ENCODE data around the gene GIMAP7. TPM values are rescaled to one million over a fixed set of nuclear protein-coding genes. Genes with fewer than 3 reads are reported as not detected.
"Not testable (repeated sequence)": the region's sequence is repeated elsewhere in the genome, so short reads cannot be mapped to it uniquely, and the experiment has no call there.

The GIMAP7 gene
- polyA plus RNA-seq, 3 donors, result 9.3 to 47.2 (median 43.4) TPM

DNA sequence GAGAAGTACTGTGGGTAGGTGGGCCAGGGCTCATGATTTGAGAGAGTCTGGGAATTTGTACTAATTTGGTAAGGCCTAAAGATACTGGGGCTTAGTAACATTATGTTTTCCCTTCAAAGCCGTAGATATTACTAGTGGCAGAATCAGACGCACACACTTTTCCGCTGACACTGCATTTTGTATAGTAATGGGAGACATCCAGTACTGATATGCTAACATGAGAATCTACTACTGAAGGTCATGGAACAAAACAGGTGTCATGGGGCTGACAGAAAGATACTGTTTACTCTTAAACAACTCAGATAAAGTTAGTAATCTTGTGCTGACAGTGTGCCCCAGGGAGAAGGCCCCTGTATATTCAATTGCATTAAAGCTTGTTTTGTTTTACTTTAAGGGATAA is 11.1 kb upstream of the GIMAP7 start:
- H3K27ac ChIP-seq (ENCODE audit: low read depth, low read length), result no peak overlapping the region
- 39 to 77% (median 72%) methylated on average over 3 of the region's 3 CpGs for WGBS, 3 donors

DNA sequence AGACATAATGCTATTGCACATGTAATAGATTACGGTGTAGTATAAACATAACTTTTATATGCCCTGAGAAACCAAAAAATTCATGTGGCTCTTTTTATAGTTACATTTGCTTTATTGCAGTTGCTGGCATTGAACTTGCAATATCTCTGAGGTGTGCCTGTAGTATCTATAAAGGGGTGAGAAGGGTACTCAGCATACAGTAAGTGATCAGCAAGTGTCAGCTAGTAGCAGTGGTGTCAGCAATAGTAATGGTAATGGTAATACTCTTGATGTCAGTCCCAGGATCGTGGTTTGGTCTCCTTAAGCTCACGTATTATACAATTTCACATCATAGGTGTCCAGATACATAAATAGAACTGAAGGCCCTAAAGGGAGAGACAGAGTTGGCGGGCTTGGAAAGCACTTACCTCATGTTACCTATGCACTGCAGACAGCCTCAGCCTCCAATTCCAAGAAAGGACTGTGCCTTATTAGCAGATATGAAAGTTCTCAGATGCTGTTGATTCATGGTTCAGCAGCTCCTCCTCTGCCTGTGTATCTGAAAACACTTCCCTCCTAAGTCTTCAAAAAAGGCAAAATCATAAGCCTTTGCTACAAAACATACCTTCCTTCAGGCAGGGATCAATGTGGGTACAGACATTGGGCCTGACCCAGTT is 6.6 kb upstream of the GIMAP7 start:
- no peak overlapping the region for H3K27ac ChIP-seq (ENCODE audit: low read depth, low read length)
- 85 to 91% (median 91%) methylated on average over 4 of the region's 4 CpGs for WGBS, 3 donors

DNA sequence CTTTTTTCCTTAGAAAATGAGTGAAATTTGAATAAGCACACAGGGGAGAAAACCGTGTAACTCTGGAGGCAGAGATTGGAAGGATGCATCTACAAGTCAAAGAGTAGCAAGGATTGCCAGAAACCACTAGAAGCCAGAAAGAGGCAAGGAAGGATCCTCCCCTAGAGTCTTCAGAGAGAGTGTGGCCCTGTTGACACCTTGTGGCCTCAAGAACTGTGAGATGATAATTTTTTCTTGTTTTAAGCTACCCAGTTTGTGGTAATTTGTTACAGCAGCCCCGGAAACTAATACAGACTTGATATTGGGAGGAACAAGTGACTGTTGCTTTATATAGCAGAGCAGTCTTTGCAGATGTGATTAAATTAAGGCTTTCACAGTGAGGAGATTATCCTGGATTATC is 3.6 kb upstream of the GIMAP7 start:
- WGBS, 3 donors, result 63 to 95% (median 79%) methylated on average over 2 of the region's 2 CpGs
- H3K27ac ChIP-seq (ENCODE audit: low read depth, low read length), result no peak overlapping the region

DNA sequence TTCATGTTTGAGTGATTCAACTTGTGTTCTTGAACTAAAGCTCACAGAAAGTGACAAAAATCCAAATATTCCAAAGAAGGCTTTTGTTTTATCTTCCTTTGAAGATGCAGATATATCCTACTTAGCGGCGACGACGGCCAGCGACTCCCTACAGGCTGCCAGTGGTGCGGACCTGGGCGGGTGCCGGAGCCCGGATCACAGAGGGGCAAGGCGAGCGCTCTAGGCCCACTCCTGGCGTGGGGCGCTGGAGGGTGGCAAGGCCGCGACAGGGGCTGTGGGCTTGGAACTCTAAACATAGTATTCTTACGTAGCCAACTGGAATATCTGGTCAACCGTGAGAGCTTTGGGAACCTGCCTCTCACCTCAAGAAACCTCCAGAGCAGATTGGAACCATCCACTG is 914 bp upstream of the GIMAP7 start:
- H3K27ac ChIP-seq (ENCODE audit: low read depth, low read length), result no peak overlapping the region
- 94 to 95% (median 94%) methylated on average over 17 of the region's 17 CpGs for WGBS, 3 donors

DNA sequence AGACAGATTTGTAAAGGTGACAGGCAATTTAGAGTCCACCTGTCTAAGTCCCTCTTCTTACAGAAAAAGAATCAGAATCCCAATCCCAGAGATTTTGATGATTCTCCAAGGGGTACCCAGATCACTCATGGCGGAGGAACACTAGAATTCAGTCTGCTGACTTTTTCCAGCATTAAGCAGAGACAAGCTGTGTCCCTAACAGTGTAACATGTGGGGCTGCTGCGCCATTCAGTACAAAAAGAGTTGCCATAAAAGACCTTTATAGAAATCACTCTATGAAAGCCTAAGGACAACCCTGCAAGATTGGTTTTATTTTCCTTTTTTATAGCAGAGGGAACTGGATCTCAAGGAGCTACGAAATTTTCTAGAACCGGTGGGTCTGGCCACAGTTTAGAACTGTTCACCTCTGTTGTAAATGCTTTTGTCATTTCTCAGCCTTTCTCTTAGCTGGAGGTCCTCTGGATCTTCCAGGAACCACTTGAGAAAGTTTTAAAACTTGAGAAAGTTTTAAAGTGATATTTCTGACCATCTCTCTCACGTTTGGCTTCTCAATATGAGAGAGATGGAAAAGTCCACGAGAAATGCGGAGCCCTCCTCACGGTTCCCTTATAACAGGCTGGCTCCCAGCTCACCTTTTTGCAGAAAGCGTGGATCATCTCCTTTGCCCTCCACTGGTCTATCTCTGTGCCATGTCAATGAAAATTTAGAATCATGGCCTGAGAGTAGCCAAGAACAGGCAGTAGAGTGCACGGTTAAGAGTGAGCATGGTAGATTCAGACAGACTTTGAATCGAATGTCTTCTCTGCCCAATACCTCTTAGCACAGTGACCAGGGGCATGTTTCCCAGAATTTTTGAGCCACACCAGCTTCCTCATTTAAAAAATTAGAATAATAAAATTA is 826 bp downstream of the GIMAP7 start:
- 36 to 71% (median 39%) methylated on average over 11 of the region's 11 CpGs for WGBS, 3 donors

DNA sequence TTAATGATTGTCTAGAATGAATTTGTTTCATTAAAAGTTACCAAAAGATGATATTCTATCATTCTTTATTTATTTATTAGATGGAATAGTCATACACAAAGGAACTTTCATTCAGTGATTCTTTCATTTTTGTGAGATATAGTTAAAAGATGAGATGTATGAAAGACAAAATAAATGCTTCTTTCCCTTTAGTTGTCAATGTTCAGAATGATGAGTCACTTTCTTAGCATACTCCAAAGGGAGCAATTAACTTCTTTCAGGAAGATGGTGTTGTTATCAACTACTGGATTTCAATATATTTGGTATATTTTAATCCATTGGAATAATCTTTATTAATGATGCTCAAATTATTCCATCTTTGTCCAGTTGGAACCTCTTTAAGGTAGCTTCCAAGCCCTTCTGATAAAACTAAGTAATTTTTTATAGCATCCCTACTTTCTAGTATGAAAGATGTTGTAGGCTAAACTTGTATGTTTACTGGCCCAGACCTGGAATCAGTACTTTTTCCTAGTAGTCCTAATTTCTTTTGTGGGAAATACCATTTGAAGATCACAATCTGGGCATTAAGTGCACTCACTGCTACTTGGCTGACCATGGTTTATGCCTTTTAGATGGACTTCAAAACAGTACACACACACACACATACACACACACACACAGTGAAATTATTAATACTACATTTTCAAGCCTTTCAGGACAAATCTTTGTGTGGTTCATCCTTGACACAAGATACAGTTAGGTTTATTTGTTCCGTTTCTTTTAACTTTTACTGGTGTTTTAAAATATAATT is 2.5 kb downstream of the GIMAP7 start:
- 65 to 80% (median 75%) methylated on average over 1 of the region's 1 CpG for WGBS, 3 donors
- H3K27ac ChIP-seq (ENCODE audit: low read depth, low read length), result no peak overlapping the region

More for the DNA sequence above, 826 bp downstream of the GIMAP7 start:
- no peak overlapping the region for H3K27ac ChIP-seq (ENCODE audit: low read depth, low read length)

DNA sequence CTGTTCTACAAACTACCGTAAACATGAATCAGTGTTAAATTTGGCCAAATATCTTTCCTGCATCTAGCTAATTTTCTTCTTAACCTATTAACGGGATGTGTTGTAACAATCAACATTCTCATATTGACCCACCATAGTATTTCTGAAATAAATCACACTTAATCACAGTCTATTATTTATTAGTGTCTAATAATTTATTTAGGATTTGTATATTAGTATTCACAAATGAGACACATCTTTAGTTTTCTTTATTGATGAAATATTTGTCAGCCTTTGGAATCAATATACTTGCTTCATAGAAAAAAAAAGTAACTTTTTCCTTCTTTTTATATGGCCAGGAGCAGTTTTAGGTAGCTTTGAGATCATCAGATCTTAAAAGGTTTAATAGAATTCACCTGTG is 4.6 kb downstream of the GIMAP7 start:
- no peak overlapping the region for H3K27ac ChIP-seq (ENCODE audit: low read depth, low read length)
- WGBS, 3 donors, result 35 to 55% (median 54%) methylated on average over 2 of the region's 2 CpGs

DNA sequence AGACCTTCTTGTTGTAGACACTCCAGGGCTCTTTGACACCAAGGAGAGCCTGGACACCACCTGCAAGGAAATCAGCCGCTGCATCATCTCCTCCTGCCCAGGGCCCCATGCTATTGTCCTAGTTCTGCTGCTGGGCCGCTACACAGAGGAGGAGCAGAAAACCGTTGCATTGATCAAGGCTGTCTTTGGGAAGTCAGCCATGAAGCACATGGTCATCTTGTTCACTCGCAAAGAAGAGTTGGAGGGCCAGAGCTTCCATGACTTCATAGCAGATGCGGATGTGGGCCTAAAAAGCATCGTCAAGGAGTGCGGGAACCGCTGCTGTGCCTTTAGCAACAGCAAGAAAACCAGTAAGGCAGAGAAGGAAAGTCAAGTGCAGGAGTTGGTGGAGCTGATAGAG is 5.5 kb downstream of the GIMAP7 start:
- 70 to 78% (median 78%) methylated on average over 8 of the region's 8 CpGs for WGBS, 3 donors
- no peak overlapping the region for H3K27ac ChIP-seq (ENCODE audit: low read depth, low read length)

DNA sequence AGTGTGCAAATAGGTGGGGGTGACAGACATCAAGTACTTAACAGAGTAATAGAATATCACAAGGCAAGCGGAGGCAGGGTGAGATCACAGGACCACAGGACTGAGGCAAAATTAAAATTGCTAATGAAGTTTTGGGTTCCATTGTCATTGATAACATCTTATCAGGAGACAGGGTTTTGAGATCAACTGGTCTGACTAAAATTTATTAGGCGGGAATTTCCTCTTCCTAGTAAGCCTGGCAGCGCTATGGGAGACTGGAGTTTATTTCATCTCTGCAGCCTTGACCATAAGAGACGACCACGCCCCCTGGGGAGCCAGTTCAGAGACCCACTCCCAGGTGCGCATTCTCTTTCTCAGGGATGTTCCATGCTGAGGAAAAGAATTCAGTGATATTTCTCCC is 8.3 kb downstream of the GIMAP7 start:
- not testable (repeated sequence) for H3K27ac ChIP-seq (ENCODE audit: low read depth, low read length)
- WGBS, 3 donors, result 57 to 69% (median 63%) methylated on average over 6 of the region's 6 CpGs

DNA sequence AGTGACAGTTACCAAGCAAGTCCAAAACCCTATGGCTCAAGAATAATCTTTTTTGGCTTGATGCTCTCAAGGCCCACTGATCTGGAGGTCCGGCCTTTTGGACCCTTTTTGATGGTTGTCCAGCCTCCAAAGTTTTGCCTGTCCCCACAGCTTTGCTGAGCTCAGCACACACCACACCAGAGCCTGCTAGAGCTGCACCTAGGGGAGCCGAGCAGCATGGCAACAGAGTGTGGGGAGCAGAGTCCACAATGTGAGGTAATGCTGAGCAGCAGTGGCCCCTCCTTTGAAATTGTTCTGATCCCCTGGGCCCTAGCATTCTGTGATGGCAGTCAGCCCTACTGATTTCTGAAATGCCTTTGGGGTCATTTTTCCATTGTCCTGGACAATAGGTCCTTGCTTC is 9.3 kb downstream of the GIMAP7 start:
- WGBS, 3 donors, result 35 to 51% (median 45%) methylated on average over 2 of the region's 2 CpGs
- no peak overlapping the region for H3K27ac ChIP-seq (ENCODE audit: low read depth, low read length)

DNA sequence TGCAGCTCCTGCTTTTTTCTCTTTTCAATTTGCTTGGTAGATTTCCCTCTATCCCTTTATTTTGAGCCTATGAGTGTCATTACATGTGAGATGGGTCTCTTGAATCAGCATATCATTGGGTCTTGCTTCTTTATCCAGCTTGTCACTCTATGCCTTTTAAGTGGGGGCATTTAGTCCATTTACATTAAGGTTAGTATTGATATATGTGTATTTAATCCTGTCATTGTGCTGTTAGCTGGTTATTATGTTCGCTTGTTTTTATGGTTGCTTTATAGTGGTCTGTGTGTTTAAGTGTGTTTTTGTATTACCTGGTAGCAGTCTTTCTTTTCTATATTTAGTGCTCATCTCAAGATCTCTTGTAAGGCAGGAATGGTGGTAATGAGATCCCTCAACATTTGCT is 17.0 kb downstream of the GIMAP7 start:
- no peak overlapping the region for H3K27ac ChIP-seq (ENCODE audit: low read depth, low read length)
- 81 to 95% (median 87%) methylated on average over 1 of the region's 1 CpG for WGBS, 3 donors

DNA sequence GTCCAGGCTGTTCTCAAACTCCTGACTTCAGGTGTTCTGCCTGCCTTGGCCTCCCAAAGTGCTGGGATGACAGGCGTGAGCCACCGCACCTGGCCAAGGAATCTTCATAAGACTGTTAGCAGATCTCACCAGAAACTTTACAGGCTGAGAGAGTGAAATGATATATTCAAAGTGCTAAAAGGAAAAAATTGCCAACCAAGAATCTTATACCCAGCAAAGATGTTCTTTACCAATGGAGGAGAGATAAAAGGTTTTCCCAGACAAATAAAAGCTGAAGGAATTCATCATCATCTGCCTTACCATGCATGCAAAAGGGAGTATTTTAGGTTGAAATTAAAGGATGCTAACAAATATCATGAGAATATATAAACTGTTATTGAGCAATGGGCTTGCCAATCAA is 23.6 kb downstream of the GIMAP7 start:
- WGBS, 3 donors, result 81 to 98% (median 97%) methylated on average over 2 of the region's 2 CpGs
- H3K27ac ChIP-seq (ENCODE audit: low read depth, low read length), result no peak overlapping the region

DNA sequence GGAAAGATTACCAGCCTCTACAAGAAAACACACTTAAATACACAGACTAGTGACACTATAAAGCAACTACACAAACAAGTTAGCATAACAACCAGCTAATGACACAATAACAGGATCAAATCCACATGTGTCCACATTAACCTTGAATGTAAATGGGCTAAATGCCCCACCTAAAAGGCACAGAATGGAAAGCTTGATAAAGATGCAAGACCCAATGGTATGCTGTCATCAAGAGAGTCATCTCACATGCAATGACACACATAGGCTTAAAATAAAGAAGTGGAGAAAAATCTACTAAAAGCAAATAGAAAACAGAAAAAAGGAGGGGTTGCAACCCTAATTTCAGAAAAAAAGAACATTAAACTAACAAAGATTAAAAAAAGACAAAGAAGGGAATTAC is 38.5 kb downstream of the GIMAP7 start:
- no peak overlapping the region for H3K27ac ChIP-seq (ENCODE audit: low read depth, low read length)

DNA sequence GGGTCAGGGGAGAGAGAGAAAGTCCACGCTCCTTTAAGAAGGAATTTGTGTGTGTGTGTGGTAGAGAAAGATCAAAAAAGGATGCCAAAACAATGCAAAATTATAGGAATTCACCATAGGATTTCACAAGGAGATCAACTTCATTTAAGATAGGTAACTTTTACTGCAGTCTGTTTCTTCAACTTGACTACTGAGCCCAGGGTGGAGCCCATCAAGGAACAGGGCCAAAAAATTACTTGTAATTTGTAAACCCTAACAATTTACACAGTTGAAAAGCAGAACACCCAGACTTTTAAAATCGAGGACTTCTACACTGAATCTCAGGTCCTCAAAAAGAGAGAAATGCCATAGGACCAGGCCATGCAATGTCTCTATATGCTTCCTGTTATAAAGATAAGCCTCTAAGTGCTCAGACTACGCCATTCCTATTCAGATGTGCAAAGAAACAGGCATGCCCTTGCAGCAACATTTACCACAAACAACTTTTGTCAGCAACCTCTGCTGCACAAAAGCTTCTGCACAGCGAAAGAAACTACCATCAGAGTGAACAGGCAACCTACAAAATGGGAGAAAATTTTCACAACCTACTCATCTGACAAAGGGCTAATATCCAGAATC is 42.0 kb downstream of the GIMAP7 start:
- 30 to 40% (median 38%) methylated on average over 4 of the region's 4 CpGs for WGBS, 3 donors
- no peak overlapping the region for H3K27ac ChIP-seq (ENCODE audit: low read depth, low read length)

DNA sequence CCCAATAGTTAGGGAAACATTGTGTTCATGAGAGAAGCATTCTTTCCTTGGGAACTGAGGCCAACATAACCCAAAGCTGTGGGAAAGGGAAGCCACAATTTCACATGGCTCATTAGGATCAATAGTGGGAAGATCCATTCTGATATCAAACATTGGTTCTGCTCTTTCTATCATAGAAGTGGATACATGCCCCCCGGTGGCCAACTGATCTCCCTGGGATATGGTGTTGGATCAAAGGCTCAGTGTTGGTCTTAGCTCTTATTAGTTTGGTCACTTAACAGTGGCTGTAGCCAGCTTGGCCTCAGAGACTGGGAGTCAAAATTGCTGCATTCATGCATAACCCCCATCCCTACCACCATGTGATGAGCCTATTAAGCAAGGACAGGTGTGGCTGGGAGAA is 45.8 kb downstream of the GIMAP7 start:
- WGBS, 3 donors, result 0 to 66% (median 13%) methylated on average over 1 of the region's 1 CpG
- H3K27ac ChIP-seq (ENCODE audit: low read depth, low read length), result no peak overlapping the region

DNA sequence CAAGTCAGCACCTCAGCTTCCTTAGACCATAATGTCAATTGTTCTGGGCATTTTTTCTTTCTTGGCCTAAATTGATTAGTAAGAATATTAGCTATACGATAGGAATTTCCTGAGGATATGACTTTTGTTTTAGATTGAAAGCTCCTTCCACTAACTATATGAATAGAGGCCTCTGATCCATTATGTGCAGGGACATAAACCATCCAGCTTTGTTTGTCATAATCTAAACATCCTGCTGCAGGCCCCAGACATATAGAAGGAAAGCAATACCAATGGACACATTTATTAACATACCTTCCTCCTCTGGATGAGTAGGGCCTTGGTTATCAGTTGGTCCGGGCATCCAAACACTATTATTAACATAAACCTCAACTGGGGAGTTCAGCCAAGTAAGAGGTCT is 48.2 kb downstream of the GIMAP7 start:
- no peak overlapping the region for H3K27ac ChIP-seq (ENCODE audit: low read depth, low read length)
- WGBS, 3 donors, result 33 to 63% (median 63%) methylated on average over 2 of the region's 2 CpGs

DNA sequence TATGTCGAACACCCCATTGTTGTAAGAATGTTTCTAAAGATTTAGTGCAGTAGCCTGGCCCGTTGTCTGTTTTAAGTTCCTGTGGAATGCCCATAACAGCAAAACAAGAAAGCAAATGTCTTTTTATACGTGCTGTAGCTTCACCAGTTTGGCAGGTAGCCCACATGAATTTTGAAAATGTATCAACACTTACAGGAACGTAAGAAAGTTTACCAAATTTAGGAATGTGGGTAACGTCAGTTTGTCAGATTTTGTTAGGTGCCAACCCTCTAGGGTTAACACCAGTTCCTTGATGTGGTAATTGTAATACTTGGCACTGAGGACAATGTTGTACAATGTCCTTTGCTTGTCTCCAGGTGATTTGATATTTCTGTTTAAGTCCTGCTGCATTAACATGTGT is 49.3 kb downstream of the GIMAP7 start:
- WGBS, 3 donors, result 44 to 57% (median 52%) methylated on average over 5 of the region's 5 CpGs

DNA sequence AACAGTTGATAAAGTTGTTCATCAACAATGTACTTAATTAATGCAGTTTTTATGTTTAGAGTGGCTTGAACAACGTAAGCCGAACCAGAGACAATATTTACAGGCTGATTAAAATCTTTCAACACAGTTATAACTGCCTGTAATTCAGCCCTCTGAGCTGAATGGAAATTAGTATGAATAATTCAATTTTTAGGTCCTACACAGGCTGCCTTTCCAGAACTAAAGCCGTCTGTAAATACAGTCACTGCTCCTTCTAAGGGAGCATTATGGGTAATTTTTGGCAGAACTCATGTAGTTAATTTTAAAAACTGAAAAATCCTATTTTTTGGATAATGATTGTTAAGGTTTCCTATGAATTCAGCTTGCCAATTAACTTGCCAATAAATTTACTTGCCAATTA is 49.9 kb downstream of the GIMAP7 start:
- no peak overlapping the region for H3K27ac ChIP-seq (ENCODE audit: low read depth, low read length)
- WGBS, 3 donors, result 49 to 83% (median 67%) methylated on average over 3 of the region's 3 CpGs

More for the DNA sequence above, 49.3 kb downstream of the GIMAP7 start:
- no peak overlapping the region for H3K27ac ChIP-seq (ENCODE audit: low read depth, low read length)

DNA sequence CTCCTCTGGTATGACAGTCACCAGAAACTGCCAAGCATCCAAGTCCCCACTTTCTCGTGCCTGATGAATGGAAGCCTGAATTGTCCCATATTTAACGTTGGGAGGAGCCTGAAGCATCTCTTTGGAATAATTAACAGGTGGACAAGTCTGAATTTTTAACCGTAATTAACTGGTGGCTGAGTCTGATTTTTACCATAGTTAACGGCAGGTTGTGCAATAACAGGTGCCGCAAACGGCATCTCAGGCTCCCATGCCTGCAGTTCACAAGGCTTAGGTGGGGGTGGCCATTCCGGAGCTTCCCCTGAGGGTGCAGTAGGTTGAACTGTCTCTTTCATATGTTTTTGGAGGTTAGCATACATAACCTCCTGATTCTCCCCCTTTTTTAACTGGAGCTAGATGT is 50.6 kb downstream of the GIMAP7 start:
- WGBS, 3 donors, result 68 to 87% (median 86%) methylated on average over 7 of the region's 7 CpGs

More for the DNA sequence above, 50.6 kb downstream of the GIMAP7 start:
- no peak overlapping the region for H3K27ac ChIP-seq (ENCODE audit: low read depth, low read length)

All from adipose tissue (tissue), 3 donors.